ENCODE results near the gene SKAP2. TPM values are rescaled to one million over a fixed set of nuclear protein-coding genes. Genes with fewer than 3 reads are reported as not detected.

Gene SKAP2
- total RNA-seq, 1 experiment from 2014 or later, result 9.6 TPM

- no peak overlapping the region for H3K4me2 ChIP-seq (ENCODE audit: low read length)
- no peak overlapping the region for H3K4me3 ChIP-seq (ENCODE audit: low read length)
- H3K9me2 ChIP-seq (replicated peaks; ENCODE audit: low read length), result no peaks in the 10 kb centered on the region
- no peaks in the 10 kb centered on the region for H3F3A ChIP-seq (ENCODE audit: low read length, unreplicated experiment)
- H3K79me2 ChIP-seq (ENCODE audit: low read length), result no peaks in the 10 kb centered on the region
- DNase-seq, result no peak
- no peak for TF ChIP-seq EZH2 (IDR thresholded peaks at IDR 0.05; ENCODE audit: low read length, unreplicated experiment)
- no peak for TF ChIP-seq CTCF (conservative IDR thresholded peaks at IDR 0.05; ENCODE audit: low read depth, low read length)
- no peak for TF ChIP-seq EZH2phosphoT487 (IDR thresholded peaks at IDR 0.05; ENCODE audit: borderline replicate concordance, low read length)
- no TSS peak for BruUV-seq (replicated peaks)
- ATAC-seq, result no peak
- no peak overlapping the region for H3K27ac ChIP-seq (ENCODE audit: low read length)
- no peak overlapping the region for H2AFZ ChIP-seq (ENCODE audit: low read length)
- H3K27me3 ChIP-seq (ENCODE audit: low read length), result no peaks in the 10 kb centered on the region
- no peak overlapping the region for H3K9ac ChIP-seq (ENCODE audit: low read length)
- ChIA-PET CTCF (no interaction called here), POLR2A (ENCODE audit: unreplicated experiment) (no interaction called here)
- intact Hi-C loops (cut with micrococcal nuclease), result no loop called here
- no peaks in the 10 kb centered on the region for H3K36me3 ChIP-seq (ENCODE audit: low read depth, low read length)
- no peaks in the 10 kb centered on the region for H3K4me1 ChIP-seq (ENCODE audit: insufficient read depth, low read length)
- no peaks in the 10 kb centered on the region for H4K20me1 ChIP-seq (ENCODE audit: low read length)
- no peaks in the 10 kb centered on the region for H3K9me3 ChIP-seq (ENCODE audit: low read length)
These were observed 138.3 kb downstream of the SKAP2 start for GRCh38 chr7:26726051-26726450.

- no peak for TF ChIP-seq EZH2phosphoT487 (IDR thresholded peaks at IDR 0.05; ENCODE audit: borderline replicate concordance, low read length)
- no peak for TF ChIP-seq CTCF (conservative IDR thresholded peaks at IDR 0.05; ENCODE audit: low read depth, low read length)
- no peak for TF ChIP-seq EZH2 (IDR thresholded peaks at IDR 0.05; ENCODE audit: low read length, unreplicated experiment)
- no peaks in the 10 kb centered on the region for H3K4me1 ChIP-seq (ENCODE audit: insufficient read depth, low read length)
- no peak overlapping the region for H3K27ac ChIP-seq (ENCODE audit: low read length)
- H3F3A ChIP-seq (ENCODE audit: low read length, unreplicated experiment), result no peaks in the 10 kb centered on the region
- no peak overlapping the region for H3K9ac ChIP-seq (ENCODE audit: low read length)
- BruUV-seq (replicated peaks), result no TSS peak
- intact Hi-C loops (cut with micrococcal nuclease), result no loop called here
- no peak for DNase-seq
- H3K4me2 ChIP-seq (ENCODE audit: low read length), result no peak overlapping the region
- ChIA-PET POLR2A (ENCODE audit: unreplicated experiment) (no interaction called here), CTCF (no interaction called here)
- no peaks in the 10 kb centered on the region for H3K9me3 ChIP-seq (ENCODE audit: low read length)
- no peak overlapping the region for H2AFZ ChIP-seq (ENCODE audit: low read length)
- ATAC-seq, result no peak
- H3K79me2 ChIP-seq (ENCODE audit: low read length), result no peaks in the 10 kb centered on the region
- no peak overlapping the region for H3K4me3 ChIP-seq (ENCODE audit: low read length)
- no peaks in the 10 kb centered on the region for H4K20me1 ChIP-seq (ENCODE audit: low read length)
- no peaks in the 10 kb centered on the region for H3K9me2 ChIP-seq (replicated peaks; ENCODE audit: low read length)
- H3K27me3 ChIP-seq (ENCODE audit: low read length), result no peaks in the 10 kb centered on the region
- no peaks in the 10 kb centered on the region for H3K36me3 ChIP-seq (ENCODE audit: low read depth, low read length)
These were observed 139.6 kb downstream of the SKAP2 start for GRCh38 chr7:26724795-26725194.

GRCh38 chr7:26723129-26723528, 141.3 kb downstream of the SKAP2 start:
- Histone ChIP-seq H3K4me1 (ENCODE audit: insufficient read depth, low read length) (no peaks in the 10 kb centered on the region), H3K9me3 (ENCODE audit: low read length) (no peaks in the 10 kb centered on the region), H3K79me2 (ENCODE audit: low read length) (no peaks in the 10 kb centered on the region), H3K27ac (ENCODE audit: low read length) (no peak overlapping the region), H3K9ac (ENCODE audit: low read length) (no peak overlapping the region), H3K36me3 (ENCODE audit: low read depth, low read length) (no peaks in the 10 kb centered on the region), H3K4me2 (ENCODE audit: low read length) (no peak overlapping the region), H3K4me3 (ENCODE audit: low read length) (no peak overlapping the region), H3F3A (ENCODE audit: low read length, unreplicated experiment) (no peaks in the 10 kb centered on the region), H4K20me1 (ENCODE audit: low read length) (no peaks in the 10 kb centered on the region), H2AFZ (ENCODE audit: low read length) (no peak overlapping the region), H3K27me3 (ENCODE audit: low read length) (no peaks in the 10 kb centered on the region), H3K9me2 (replicated peaks; ENCODE audit: low read length) (no peaks in the 10 kb centered on the region)
- ATAC-seq, result no peak
- DNase-seq, result no peak
- no TSS peak for BruUV-seq (replicated peaks)
- POLR2A ChIA-PET (ENCODE audit: unreplicated experiment), result no interaction called here
- TF ChIP-seq EZH2 (IDR thresholded peaks at IDR 0.05; ENCODE audit: low read length, unreplicated experiment), result no peak
- no peak for TF ChIP-seq EZH2phosphoT487 (IDR thresholded peaks at IDR 0.05; ENCODE audit: borderline replicate concordance, low read length)
- no peak for TF ChIP-seq CTCF (conservative IDR thresholded peaks at IDR 0.05; ENCODE audit: low read depth, low read length)
- intact Hi-C loops (cut with micrococcal nuclease), result no loop called here
- CTCF ChIA-PET, result no interaction called here
